Type B pancreatic cell (in vitro differentiated cells): ENCODE measurements around the gene SPATA22. TPM values are rescaled to one million over a fixed set of nuclear protein-coding genes. Genes with fewer than 3 reads are reported as not detected.
"Not testable (repeated sequence)": the region's sequence is repeated elsewhere in the genome, so short reads cannot be mapped to it uniquely, and the experiment has no call there.

Experiments
- DNase-seq: peaks from one replicate; pipeline ENCODE4 v3.0.0; 2021; ENCODE audit warnings: mixed read lengths; ENCODE audit not compliant: unreplicated experiment; ENCODE audit errors: extremely low spot score
- H3K27ac Mint-ChIP-seq: 2 replicates; pipeline ENCODE4 v1.8.0; 2021; ENCODE audit warnings: mild to moderate bottlenecking, mixed read lengths
- H3K27me3 Mint-ChIP-seq: 2 replicates; pipeline ENCODE4 v1.8.0; 2021; ENCODE audit warnings: mixed read lengths
- H3K36me3 Mint-ChIP-seq: 2 replicates; pipeline ENCODE4 v1.8.0; 2021; ENCODE audit warnings: mixed read lengths
- H3K4me1 Mint-ChIP-seq: one replicate; pipeline ENCODE4 v1.8.0; 2021; ENCODE audit warnings: mixed read lengths; ENCODE audit not compliant: unreplicated experiment
- H3K4me3 Mint-ChIP-seq: 2 replicates; pipeline ENCODE4 v1.8.0; 2021; ENCODE audit warnings: mild to moderate bottlenecking, mixed read lengths
- H3K9me3 Mint-ChIP-seq: 2 replicates; pipeline ENCODE4 v1.8.0; 2021; ENCODE audit warnings: mixed read lengths
- CTCF ChIP-seq: fragments of 200-600 bp; sonication (generic); conservative IDR thresholded peaks from 2 replicates; pipeline ENCODE4 v1.5.0; 2021; ENCODE audit warnings: antibody characterized with exemption, mild to moderate bottlenecking
- total RNA-seq: library from RNA; stranded (reverse); gene quantifications from 2 replicates; pipeline ENCODE4 v1.2.1, GENCODE V29; 2021; ENCODE audit warnings: low replicate concordance

Gene SPATA22
- total RNA-seq, 1 donor from 2014 or later: not detected

GRCh38 chr17:3438368-3438767 is 33.3 kb downstream of the SPATA22 start:
- DNase-seq: no peak
- H3K27ac Mint-ChIP-seq: no peak overlapping the region
- peaks cover 5% of the 10 kb centered on the region for H3K9me3 Mint-ChIP-seq
- H3K4me1 Mint-ChIP-seq: no peaks in the 10 kb centered on the region
- no peaks in the 10 kb centered on the region for H3K36me3 Mint-ChIP-seq
- H3K27me3 Mint-ChIP-seq: peaks cover 35% of the 10 kb centered on the region
- H3K4me3 Mint-ChIP-seq: no peak overlapping the region
- no peak for TF ChIP-seq CTCF

GRCh38 chr17:3433741-3434140 is 37.9 kb downstream of the SPATA22 start, which contains the start of gene OR1E2:
Gene OR1E2 (minus strand): TSS chr17:3433841. CDS start chr17:3433841, 0 bp downstream.
- Mint-ChIP-seq H3K36me3 (no peaks in the 10 kb centered on the region), H3K27ac (no peak within 1 kb of the TSS), H3K27me3 (peaks cover 11% of the 10 kb centered on the region), H3K4me1 (no peaks in the 10 kb centered on the region), H3K9me3 (peaks cover 5% of the 10 kb centered on the region), H3K4me3 (no peak within 1 kb of the TSS)
- no peak for DNase-seq
- no peak for TF ChIP-seq CTCF

DNA sequence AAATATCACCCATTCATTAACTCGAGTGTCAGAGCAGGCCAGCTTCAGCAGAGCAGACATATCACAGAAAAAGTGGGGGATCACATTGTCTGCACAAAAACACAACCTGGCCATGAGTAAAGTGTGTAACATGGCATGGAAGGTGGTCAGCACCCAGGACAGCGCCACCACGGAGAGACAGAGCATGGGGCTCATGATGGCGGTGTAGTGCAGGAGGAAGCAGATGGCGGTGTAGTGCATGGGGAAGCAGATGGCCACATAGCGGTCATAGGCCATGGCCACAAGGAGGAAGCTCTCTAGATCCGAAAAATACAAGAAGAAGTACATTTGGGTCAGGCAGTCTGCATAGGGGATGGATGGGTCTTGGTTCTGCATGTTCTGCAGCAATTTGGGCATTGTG is 38.4 kb downstream of the SPATA22 start:
- H3K9me3 Mint-ChIP-seq, DNase-seq, H3K27ac Mint-ChIP-seq, H3K4me1 Mint-ChIP-seq, H3K36me3 Mint-ChIP-seq, H3K27me3 Mint-ChIP-seq, H3K4me3 Mint-ChIP-seq: not testable (repeated sequence)

DNA sequence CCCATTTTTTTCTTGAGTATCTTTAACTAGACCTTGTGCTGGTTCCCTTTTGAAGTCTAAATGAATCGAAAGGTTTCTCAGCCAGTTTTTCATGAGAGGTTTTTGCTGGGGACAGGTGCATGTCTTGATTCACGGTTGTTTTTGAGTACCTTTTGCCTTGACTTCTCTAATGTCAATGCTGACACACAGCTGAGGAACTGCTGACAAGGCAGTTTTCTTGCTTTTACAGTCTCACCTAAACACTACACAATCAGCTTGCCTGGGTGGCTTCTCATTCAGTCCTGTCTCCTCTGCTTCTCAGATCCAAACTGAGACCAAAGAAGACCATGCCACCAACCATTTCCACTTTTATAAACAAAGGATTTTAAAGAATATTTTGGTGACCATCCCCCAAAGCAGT is 53.4 kb downstream of the SPATA22 start:
- Mint-ChIP-seq H3K27me3 (no peaks in the 10 kb centered on the region), H3K27ac (no peak overlapping the region), H3K4me3 (no peak overlapping the region), H3K36me3 (no peaks in the 10 kb centered on the region), H3K9me3 (peaks cover 3% of the 10 kb centered on the region), H3K4me1 (no peaks in the 10 kb centered on the region)
- no peak for DNase-seq
- no peak for TF ChIP-seq CTCF

- Mint-ChIP-seq H3K9me3 (peaks cover 5% of the 10 kb centered on the region), H3K36me3 (no peaks in the 10 kb centered on the region), H3K4me3 (no peak overlapping the region), H3K27ac (no peak overlapping the region), H3K27me3 (no peaks in the 10 kb centered on the region), H3K4me1 (no peaks in the 10 kb centered on the region)
- no peak for TF ChIP-seq CTCF
- DNase-seq: no peak
Observed at GRCh38 chr17:3415610-3416009, 56.0 kb downstream of the SPATA22 start.

DNA sequence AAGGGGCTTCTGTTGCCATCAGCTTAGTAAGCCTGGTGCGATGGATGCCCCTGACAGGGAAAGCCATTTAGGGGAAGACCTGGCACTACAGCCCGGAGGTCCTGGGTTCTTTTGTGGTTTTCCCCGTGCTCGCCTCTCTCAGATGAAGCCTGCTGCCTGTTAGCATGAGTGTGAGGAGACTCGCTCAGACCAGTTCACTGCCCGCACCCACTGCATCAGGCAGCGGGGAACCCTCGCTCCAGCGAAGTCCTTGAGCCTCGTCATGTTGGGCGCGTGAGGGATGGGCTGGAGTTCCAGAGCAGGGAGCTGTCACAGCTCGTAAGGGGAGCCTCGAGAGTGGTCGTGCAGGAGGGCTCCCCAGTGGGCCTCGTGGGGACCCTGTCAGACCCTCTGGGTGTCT is 59.4 kb downstream of the SPATA22 start:
- DNase-seq: not testable (repeated sequence)

DNA sequence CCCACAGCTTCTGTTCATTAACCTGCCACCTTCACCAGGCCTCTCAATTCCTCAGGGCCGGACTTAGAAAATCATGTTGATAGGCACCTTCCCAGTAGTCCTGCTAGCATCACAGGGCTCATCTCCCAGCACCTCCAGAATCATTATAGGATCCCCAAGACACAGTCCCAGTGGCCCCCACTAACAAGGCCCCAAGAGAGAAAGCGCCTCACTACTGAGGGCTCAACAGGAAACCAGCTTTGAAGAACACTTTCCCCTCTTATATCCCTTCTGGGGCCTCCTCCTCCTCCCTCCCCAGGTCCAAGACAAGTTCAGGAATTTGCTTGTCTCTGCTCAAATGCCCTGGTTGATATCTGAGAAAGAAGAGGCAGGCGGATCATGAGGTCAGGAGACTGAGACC is 60.5 kb downstream of the SPATA22 start, which contains the start of gene OR3A3:
OR3A3 (plus strand) TSS at position 301 of the 400 bp plus-strand sequence.
- Mint-ChIP-seq H3K4me3 (no peak within 1 kb of the TSS), H3K9me3 (peaks cover 12% of the 10 kb centered on the region), H3K27me3 (no peaks in the 10 kb centered on the region), H3K4me1 (no peaks in the 10 kb centered on the region), H3K36me3 (no peaks in the 10 kb centered on the region), H3K27ac (no peak within 1 kb of the TSS)
- no peak for TF ChIP-seq CTCF
- DNase-seq: no peak

More for the DNA sequence above, 59.4 kb downstream of the SPATA22 start:
- not testable (repeated sequence) for H3K4me1 Mint-ChIP-seq, H3K27ac Mint-ChIP-seq, H3K36me3 Mint-ChIP-seq, H3K4me3 Mint-ChIP-seq, H3K27me3 Mint-ChIP-seq
- peaks cover 12% of the 10 kb centered on the region for H3K9me3 Mint-ChIP-seq

GRCh38 chr17:3403856-3404255 is 67.8 kb downstream of the SPATA22 start:
- not testable (repeated sequence) for H3K27me3 Mint-ChIP-seq, H3K4me1 Mint-ChIP-seq, H3K36me3 Mint-ChIP-seq, H3K27ac Mint-ChIP-seq, DNase-seq, H3K4me3 Mint-ChIP-seq
- H3K9me3 Mint-ChIP-seq: peaks cover 16% of the 10 kb centered on the region
